GM19397 (cell line): ENCODE measurements around the gene NETO2.
"Not testable (repeated sequence)": the region's sequence is repeated elsewhere in the genome, so short reads cannot be mapped to it uniquely, and the experiment has no call there.

Source experiments
- ATAC-seq: cut with Tn5 transposase; IDR thresholded peaks from one replicate; pipeline ENCODE4 v1.9.1; 2021; ENCODE audit warnings: mild to moderate bottlenecking, moderate library complexity; ENCODE audit not compliant: unreplicated experiment

The NETO2 gene

GRCh38 chr16:47067203-47067602 lies 76.5 kb downstream of the NETO2 start:
- ATAC-seq = no peak

- no peak for ATAC-seq
These were observed 77.7 kb downstream of the NETO2 start for GRCh38 chr16:47065766-47066688.

- no peak for ATAC-seq
These were observed 79.0 kb downstream of the NETO2 start for GRCh38 chr16:47064775-47065174.

GRCh38 chr16:47063011-47063724 lies 80.6 kb downstream of the NETO2 start:
- no peak for ATAC-seq

- no peak for ATAC-seq
These were observed 82.5 kb downstream of the NETO2 start for GRCh38 chr16:47061204-47061603.

- no peak for ATAC-seq
These were observed 83.1 kb downstream of the NETO2 start for GRCh38 chr16:47060596-47060995.

GRCh38 chr16:47059991-47060390 lies 83.8 kb downstream of the NETO2 start:
- no peak for ATAC-seq

- ATAC-seq = not testable (repeated sequence)
These were observed 84.6 kb downstream of the NETO2 start for GRCh38 chr16:47059130-47059529.

- no peak for ATAC-seq
These were observed 85.3 kb downstream of the NETO2 start for GRCh38 chr16:47058295-47059086.

GRCh38 chr16:47057630-47057993 lies 86.1 kb downstream of the NETO2 start:
- no peak for ATAC-seq

- ATAC-seq = no peak
These were observed 86.8 kb downstream of the NETO2 start for GRCh38 chr16:47056688-47057629.

GRCh38 chr16:47056061-47056460 lies 87.7 kb downstream of the NETO2 start:
- not testable (repeated sequence) for ATAC-seq

- ATAC-seq = no peak
These were observed 88.4 kb downstream of the NETO2 start for GRCh38 chr16:47055136-47055885.

- no peak for ATAC-seq
These were observed 89.4 kb downstream of the NETO2 start for GRCh38 chr16:47054306-47054705.

- no peak for ATAC-seq
These were observed 89.8 kb downstream of the NETO2 start for GRCh38 chr16:47053895-47054294.

- ATAC-seq = no peak
These were observed 90.8 kb downstream of the NETO2 start for GRCh38 chr16:47052666-47053640.

- no peak for ATAC-seq
These were observed 92.7 kb downstream of the NETO2 start for GRCh38 chr16:47051031-47051430.

GRCh38 chr16:47049901-47050583 lies 93.7 kb downstream of the NETO2 start:
- no peak for ATAC-seq
